HG03060 (cell line): ENCODE measurements around the gene SLC22A5.

Experiments
- ATAC-seq: cut with Tn5 transposase; IDR thresholded peaks from one replicate; pipeline ENCODE4 v1.9.1; 2021; ENCODE audit warnings: low read depth, moderate number of reproducible peaks; ENCODE audit not compliant: unreplicated experiment

Gene SLC22A5

GRCh38 chr5:132439521-132440089 lies 70.1 kb downstream of the SLC22A5 start:
- ATAC-seq = no peak

GRCh38 chr5:132444061-132444460 lies 74.6 kb downstream of the SLC22A5 start:
- no peak for ATAC-seq
